ENCODE measurements around the gene SMPD3. TPM values are rescaled to one million over a fixed set of nuclear protein-coding genes. Genes with fewer than 3 reads are reported as not detected.

The SMPD3 gene
- total RNA-seq, 1 donor: 2.6 TPM

DNA sequence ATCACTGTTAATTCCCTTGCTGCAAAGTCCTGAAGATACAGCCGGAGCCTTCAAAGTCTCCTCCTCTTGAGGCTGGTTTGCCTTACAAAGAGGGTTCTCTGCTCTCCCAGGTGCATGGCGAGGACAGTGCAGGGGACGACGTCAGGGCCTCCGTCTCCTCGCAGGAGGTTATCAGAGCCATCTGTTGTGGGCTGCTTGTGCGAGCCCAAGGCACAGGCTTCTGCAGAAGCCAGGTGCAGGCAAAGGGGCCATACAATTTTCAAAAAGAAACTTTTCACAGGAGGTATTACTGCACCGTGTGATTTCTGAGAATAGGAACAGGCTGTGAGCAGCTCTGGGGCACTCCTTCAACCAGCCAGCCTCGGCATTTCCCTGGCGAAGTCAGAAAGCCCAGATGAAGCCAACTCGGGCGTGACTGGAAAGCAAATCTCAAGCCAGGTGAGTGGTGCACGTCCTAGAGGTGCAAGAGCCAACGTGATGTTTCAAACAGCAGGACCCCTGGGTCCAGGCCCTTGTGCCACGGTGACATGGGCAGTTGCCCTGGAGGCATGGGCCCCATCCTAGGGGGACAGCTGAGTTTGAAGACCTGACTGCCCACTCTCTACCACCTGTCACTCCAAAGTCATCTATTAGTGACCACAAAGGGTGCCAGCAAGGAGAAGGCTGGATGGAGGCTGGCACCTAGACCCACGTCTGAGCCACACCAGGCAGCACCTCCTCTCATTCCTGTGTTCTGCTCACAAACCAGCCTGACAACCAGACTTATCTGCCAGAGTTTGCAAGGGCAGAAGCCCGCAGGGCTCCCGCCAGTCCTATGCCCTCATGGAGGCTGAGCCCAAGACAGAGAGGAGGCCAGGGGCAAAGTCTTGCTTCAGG lies 68.6 kb downstream of the SMPD3 start:
- H3K4me1 ChIP-seq (ENCODE audit: insufficient read depth, low read length): peaks cover 23% of the 10 kb centered on the region

GRCh38 chr16:68378436-68379415 lies 69.6 kb downstream of the SMPD3 start:
- Histone ChIP-seq H3K4me3 (ENCODE audit: low read length) (no peak overlapping the region), H3K27me3 (ENCODE audit: insufficient read depth, low read length) (no peaks in the 10 kb centered on the region), H3K9me3 (ENCODE audit: low read depth, low read length) (no peaks in the 10 kb centered on the region), H3K4me1 (ENCODE audit: insufficient read depth, low read length) (peaks cover 23% of the 10 kb centered on the region)

More for the DNA sequence above, 68.6 kb downstream of the SMPD3 start:
- Histone ChIP-seq H3K4me3 (ENCODE audit: low read length) (no peak overlapping the region), H3K9me3 (ENCODE audit: low read depth, low read length) (no peaks in the 10 kb centered on the region), H3K27me3 (ENCODE audit: insufficient read depth, low read length) (no peaks in the 10 kb centered on the region)

- H3K9me3 ChIP-seq (ENCODE audit: low read depth, low read length): no peaks in the 10 kb centered on the region
- H3K27me3 ChIP-seq (ENCODE audit: insufficient read depth, low read length): no peaks in the 10 kb centered on the region
- no peak overlapping the region for H3K4me3 ChIP-seq (ENCODE audit: low read length)
- peaks cover 23% of the 10 kb centered on the region for H3K4me1 ChIP-seq (ENCODE audit: insufficient read depth, low read length)
Measured at GRCh38 chr16:68377667-68378393, 70.5 kb downstream of the SMPD3 start.

GRCh38 chr16:68377221-68377620 lies 71.1 kb downstream of the SMPD3 start:
- H3K4me1 ChIP-seq (ENCODE audit: insufficient read depth, low read length): peaks cover 20% of the 10 kb centered on the region
- H3K4me3 ChIP-seq (ENCODE audit: low read length): no peak overlapping the region
- H3K27me3 ChIP-seq (ENCODE audit: insufficient read depth, low read length): no peaks in the 10 kb centered on the region
- H3K9me3 ChIP-seq (ENCODE audit: low read depth, low read length): no peaks in the 10 kb centered on the region

DNA sequence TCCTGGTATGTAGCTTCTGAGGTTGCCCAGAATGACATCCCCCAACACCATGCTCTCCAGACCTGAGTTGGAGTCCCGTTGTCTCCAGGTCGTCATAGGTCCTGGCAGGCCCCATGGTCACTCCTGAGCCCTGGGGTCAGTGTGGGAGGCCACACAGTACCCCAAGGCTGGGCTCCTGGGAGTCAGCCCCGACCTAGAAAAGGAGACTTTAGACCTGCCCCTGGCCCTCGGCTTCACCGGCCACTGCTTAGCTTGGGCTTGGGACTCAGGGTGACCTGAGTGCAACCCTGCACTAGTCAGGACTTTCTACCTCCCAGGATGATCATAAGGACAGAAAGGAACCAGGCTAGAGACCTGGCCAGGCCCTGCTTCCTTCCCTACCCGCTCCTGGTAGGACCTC lies 71.7 kb downstream of the SMPD3 start:
- no peaks in the 10 kb centered on the region for H3K27me3 ChIP-seq (ENCODE audit: insufficient read depth, low read length)
- peaks cover 17% of the 10 kb centered on the region for H3K4me1 ChIP-seq (ENCODE audit: insufficient read depth, low read length)
- no peaks in the 10 kb centered on the region for H3K9me3 ChIP-seq (ENCODE audit: low read depth, low read length)
- H3K4me3 ChIP-seq (ENCODE audit: low read length): no peak overlapping the region

DNA sequence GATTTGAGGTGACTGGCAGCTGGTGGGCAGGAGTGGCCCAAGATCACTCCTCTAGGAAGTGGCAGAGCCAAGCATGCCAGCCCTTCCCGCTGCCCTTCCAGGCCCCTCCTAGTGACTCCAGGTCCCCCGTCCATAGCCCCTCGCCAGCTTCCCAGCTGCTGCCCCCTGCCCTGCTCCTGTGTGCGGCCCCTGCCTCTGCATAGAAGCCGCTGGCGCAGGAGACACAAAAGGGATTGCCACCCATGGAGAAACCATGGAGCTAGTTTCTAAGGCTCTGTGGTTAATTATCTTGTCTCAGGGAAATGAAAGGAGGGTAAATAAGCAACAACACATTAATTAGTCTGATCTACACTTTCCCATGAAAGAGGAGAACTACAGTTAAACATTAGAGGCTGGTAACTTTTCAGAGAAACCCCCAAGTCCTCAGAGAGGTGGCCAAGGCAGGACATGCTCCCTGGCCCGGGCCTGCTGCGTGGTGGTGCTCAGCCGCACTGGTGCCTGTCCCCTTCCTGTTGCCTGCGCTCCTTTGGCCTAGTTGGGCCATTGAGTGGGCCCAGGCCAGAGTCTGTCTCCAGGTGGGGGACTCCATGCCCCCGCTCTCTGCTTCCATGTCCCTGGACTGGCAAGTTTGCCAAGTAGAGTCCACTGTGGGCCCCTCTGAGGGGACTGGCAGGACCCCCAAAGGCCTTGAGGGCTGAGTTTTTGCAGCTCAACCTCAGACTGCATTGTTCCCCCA lies 72.3 kb downstream of the SMPD3 start:
- no peaks in the 10 kb centered on the region for H3K9me3 ChIP-seq (ENCODE audit: low read depth, low read length)
- H3K4me1 ChIP-seq (ENCODE audit: insufficient read depth, low read length): peaks cover 21% of the 10 kb centered on the region
- H3K27me3 ChIP-seq (ENCODE audit: insufficient read depth, low read length): no peaks in the 10 kb centered on the region
- no peak overlapping the region for H3K4me3 ChIP-seq (ENCODE audit: low read length)

- Histone ChIP-seq H3K27me3 (ENCODE audit: insufficient read depth, low read length) (no peaks in the 10 kb centered on the region), H3K9me3 (ENCODE audit: low read depth, low read length) (no peaks in the 10 kb centered on the region)
Measured at GRCh38 chr16:68374961-68375660, 73.2 kb downstream of the SMPD3 start.

GRCh38 chr16:68374246-68374805 lies 74.0 kb downstream of the SMPD3 start:
- H3K4me1 ChIP-seq (ENCODE audit: insufficient read depth, low read length): peaks cover 31% of the 10 kb centered on the region
- H3K27me3 ChIP-seq (ENCODE audit: insufficient read depth, low read length): no peaks in the 10 kb centered on the region
- no peak overlapping the region for H3K4me3 ChIP-seq (ENCODE audit: low read length)
- H3K9me3 ChIP-seq (ENCODE audit: low read depth, low read length): no peaks in the 10 kb centered on the region

More at GRCh38 chr16:68374961-68375660, 73.2 kb downstream of the SMPD3 start:
- Histone ChIP-seq H3K4me3 (ENCODE audit: low read length) (no peak overlapping the region), H3K4me1 (ENCODE audit: insufficient read depth, low read length) (peaks cover 30% of the 10 kb centered on the region)

DNA sequence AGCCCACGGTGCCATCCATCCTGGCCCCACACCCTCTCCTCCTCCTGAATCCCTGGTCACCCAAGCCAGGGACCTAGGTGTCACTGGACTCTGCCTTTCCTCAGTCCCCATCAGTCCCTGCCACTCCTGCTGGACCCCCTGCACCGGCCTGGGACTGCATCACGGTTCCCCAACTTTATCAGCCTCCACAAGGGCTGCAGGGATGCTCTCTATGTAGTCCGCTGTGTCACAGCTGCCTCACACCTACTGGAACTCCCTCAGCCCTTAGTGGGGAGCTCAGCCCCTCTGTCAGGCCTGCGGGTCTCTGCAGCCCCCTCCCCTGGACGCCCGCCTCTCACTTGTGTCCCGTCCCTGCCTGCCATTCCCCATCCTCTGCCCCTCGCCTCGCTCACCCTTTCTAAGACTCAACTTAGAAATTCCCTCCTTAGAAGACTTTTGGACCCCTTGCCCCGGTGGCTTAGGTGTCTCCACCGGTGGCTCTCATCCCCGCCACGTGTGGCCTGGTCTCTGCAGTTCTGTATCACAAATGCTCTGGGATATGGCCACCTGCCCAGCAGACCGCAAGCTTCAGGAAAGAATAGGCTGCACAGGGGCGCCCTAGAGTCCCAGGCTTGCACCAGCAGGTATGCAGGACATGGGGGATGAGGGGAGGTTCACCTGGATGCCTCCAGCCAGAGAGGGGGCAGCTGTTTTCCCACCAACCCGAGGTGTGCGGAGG lies 74.6 kb downstream of the SMPD3 start:
- H3K9me3 ChIP-seq (ENCODE audit: low read depth, low read length): no peaks in the 10 kb centered on the region
- H3K4me1 ChIP-seq (ENCODE audit: insufficient read depth, low read length): peaks cover 28% of the 10 kb centered on the region
- H3K27me3 ChIP-seq (ENCODE audit: insufficient read depth, low read length): no peaks in the 10 kb centered on the region
- no peak overlapping the region for H3K4me3 ChIP-seq (ENCODE audit: low read length)

DNA sequence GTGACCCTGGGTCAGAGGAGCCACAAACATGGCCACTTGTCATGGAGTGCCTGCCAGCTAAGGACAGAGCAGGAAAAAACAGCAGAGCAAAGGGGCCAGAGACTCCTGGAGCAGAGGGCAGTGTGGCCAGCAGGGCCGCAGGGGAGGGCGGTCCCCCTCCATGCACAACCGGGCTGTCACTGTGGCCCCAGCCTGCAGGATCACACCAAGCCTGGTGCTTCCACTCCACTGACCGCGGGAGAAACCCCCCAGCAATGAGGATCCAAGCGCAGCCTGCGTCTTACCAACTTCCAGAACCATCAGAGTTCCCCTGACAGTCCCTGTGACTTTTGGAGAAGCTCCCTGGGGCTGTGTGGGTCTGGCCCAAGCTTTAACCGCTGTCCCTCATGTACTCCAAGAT lies 75.5 kb downstream of the SMPD3 start:
- Histone ChIP-seq H3K4me3 (ENCODE audit: low read length) (no peak overlapping the region), H3K4me1 (ENCODE audit: insufficient read depth, low read length) (peaks cover 32% of the 10 kb centered on the region), H3K9me3 (ENCODE audit: low read depth, low read length) (no peaks in the 10 kb centered on the region), H3K27me3 (ENCODE audit: insufficient read depth, low read length) (no peaks in the 10 kb centered on the region)

- Histone ChIP-seq H3K9me3 (ENCODE audit: low read depth, low read length) (no peaks in the 10 kb centered on the region), H3K4me1 (ENCODE audit: insufficient read depth, low read length) (peaks cover 32% of the 10 kb centered on the region), H3K4me3 (ENCODE audit: low read length) (no peak overlapping the region), H3K27me3 (ENCODE audit: insufficient read depth, low read length) (no peaks in the 10 kb centered on the region)
Measured at GRCh38 chr16:68372381-68372720, 76.0 kb downstream of the SMPD3 start.

DNA sequence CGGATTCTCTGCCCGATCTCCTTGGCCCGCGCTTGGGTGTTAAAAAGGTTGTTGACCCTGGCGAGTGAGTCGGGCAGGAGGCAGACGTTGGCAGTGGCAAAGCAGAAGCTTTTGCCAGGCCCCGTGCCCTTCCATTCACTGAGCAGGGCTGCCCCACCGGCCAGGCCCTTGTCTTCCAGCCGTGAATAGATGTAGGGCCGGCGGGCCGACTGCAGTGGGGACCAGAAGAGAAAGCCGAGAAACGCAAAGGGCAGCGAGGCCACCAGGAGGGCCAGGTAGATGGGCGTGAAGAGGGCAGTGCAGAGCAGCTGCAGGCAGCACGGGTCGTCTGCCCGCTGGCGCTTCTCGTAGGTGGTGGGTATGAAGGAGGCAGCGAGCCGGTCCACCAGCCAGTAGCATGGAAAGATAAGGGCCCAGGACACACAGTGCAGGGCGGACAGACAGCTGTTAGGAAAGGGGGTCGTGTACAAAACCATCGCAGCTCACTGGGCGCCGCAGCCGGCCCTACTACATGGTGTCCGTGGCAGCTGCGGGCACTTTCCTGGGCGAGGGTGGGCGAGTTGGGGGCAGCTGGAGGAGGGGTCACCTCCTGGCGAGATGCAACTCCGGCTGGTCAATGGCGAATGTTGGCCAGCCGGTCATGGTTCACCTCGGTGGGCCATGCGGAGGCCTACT lies 76.5 kb downstream of the SMPD3 start:
- no peaks in the 10 kb centered on the region for H3K9me3 ChIP-seq (ENCODE audit: low read depth, low read length)
- no peaks in the 10 kb centered on the region for H3K27me3 ChIP-seq (ENCODE audit: insufficient read depth, low read length)
- H3K4me1 ChIP-seq (ENCODE audit: insufficient read depth, low read length): peaks cover 32% of the 10 kb centered on the region
- H3K4me3 ChIP-seq (ENCODE audit: low read length): no peak overlapping the region

DNA sequence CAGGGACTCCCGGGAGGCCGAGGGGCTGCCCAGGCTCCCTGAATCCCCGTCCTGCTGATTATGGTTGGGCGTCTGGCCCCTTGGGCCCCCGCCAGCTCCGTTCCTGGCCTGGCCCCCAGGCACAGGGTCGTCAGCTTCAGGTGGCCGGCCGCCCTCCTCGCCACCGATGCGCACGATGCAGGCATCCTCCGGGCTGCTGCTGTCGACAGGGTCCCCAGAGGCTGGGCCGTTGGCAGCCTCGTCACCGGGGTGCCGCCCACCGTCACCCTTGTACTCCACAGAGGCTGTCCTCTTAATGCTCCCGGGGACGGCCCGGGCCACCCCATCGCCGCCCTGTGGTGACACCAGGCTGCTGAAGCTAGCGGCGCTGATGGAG lies 77.0 kb downstream of the SMPD3 start:
- Histone ChIP-seq H3K9me3 (ENCODE audit: low read depth, low read length) (no peaks in the 10 kb centered on the region), H3K4me3 (ENCODE audit: low read length) (no peak overlapping the region), H3K4me1 (ENCODE audit: insufficient read depth, low read length) (peaks cover 32% of the 10 kb centered on the region), H3K27me3 (ENCODE audit: insufficient read depth, low read length) (no peaks in the 10 kb centered on the region)
